Effector memory CD8-positive, alpha-beta T cell (primary cell): Measurements from ENCODE around the gene DEFB121.
"Not testable (repeated sequence)": the region's sequence is repeated elsewhere in the genome, so short reads cannot be mapped to it uniquely, and the experiment has no call there.

Experiments used
- ATAC-seq: fragments of 150-1000 bp; cut with Tn5 transposase; replicated peaks from 2 replicates; pipeline ENCODE4 v1.10.0; 2021; ENCODE audit warnings: mild to moderate bottlenecking, moderate library complexity
- DNase-seq, 3 experiments: peaks; one replicate each; pipeline ENCODE4 v3.0.0; 2021
- H3K27ac Mint-ChIP-seq, 2 donors: one replicate each; pipeline ENCODE4 v1.8.0; 2022; ENCODE audit warnings: mild to moderate bottlenecking in 2 of 2, mixed read lengths in 2 of 2, moderate library complexity in 2 of 2
- H3K27me3 Mint-ChIP-seq, 2 donors: one replicate each; pipeline ENCODE4 v1.8.0; 2022; ENCODE audit warnings: mixed read lengths in 2 of 2
- H3K36me3 Mint-ChIP-seq: one replicate; pipeline ENCODE4 v1.8.0; 2022; ENCODE audit warnings: mild to moderate bottlenecking, moderate library complexity, mixed read lengths; ENCODE audit not compliant: insufficient read depth
- H3K4me1 Mint-ChIP-seq, 2 donors: one replicate each; pipeline ENCODE4 v1.8.0; 2022; ENCODE audit warnings: low read depth in 2 of 2, mixed read lengths in 2 of 2
- H3K4me3 Mint-ChIP-seq, 2 donors: one replicate each; pipeline ENCODE4 v1.8.0; 2022; ENCODE audit warnings: mild to moderate bottlenecking in 2 of 2, mixed read lengths in 2 of 2, moderate library complexity in 2 of 2
- H3K9me3 Mint-ChIP-seq, 2 donors: one replicate each; pipeline ENCODE4 v1.8.0; 2022; ENCODE audit warnings: mixed read lengths in 2 of 2
- total RNA-seq, 9 experiments: gene quantifications; one replicate each; lab custom pipeline; 2026; lab: John Stamatoyannopoulos, UW

Gene DEFB121, protein sequence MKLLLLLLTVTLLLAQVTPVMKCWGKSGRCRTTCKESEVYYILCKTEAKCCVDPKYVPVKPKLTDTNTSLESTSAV
- total RNA-seq: 0 to 0.06 (median 0) reads per million in 9 experiments

DNA sequence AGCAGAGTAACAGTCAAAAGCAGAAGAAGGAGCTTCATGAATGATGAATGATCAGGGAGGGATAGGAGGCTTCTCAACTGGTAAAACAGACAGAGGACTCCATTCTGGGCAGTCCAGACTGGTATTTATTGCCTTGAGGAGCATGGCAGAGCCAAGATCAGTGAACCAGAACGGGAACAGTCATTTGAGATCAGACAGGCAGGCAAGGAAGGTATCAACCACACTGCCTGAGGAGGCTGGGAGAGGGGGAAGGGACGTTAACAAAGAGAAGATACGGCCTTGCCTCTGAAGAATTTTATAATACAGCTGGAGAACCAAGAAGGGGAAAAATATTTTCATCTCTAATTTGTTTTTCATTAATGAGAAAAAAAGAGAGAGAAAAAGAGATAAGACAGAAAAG, at the start of gene DEFB121:
Gene DEFB121, minus strand, starts transcription at position 101 of the 400 bp plus-strand sequence. Its CDS starts 63 bp downstream, at position 38.
- ATAC-seq: no peak
- no peak within 1 kb of the TSS for H3K27ac Mint-ChIP-seq
- peaks cover 7 to 11% of the 10 kb centered on the region in 2 donors for H3K27me3 Mint-ChIP-seq
- H3K36me3 Mint-ChIP-seq: peaks cover 2% of the 10 kb centered on the region
- no peak within 1 kb of the TSS for H3K4me3 Mint-ChIP-seq
- H3K4me1 Mint-ChIP-seq: no peaks in the 10 kb centered on the region
- no peaks in the 10 kb centered on the region for H3K9me3 Mint-ChIP-seq
- no peak for DNase-seq

- H3K27ac Mint-ChIP-seq: no peak overlapping the region
- H3K36me3 Mint-ChIP-seq: no peaks in the 10 kb centered on the region
- no peak overlapping the region for H3K4me3 Mint-ChIP-seq
- H3K4me1 Mint-ChIP-seq: no peaks in the 10 kb centered on the region
- H3K27me3 Mint-ChIP-seq: peaks cover 16 to 31% of the 10 kb centered on the region in 2 donors
- no peaks in the 10 kb centered on the region for H3K9me3 Mint-ChIP-seq
- DNase-seq (no peak), ATAC-seq (no peak)
Measured at GRCh38 chr20:31454361-31454760, 48.3 kb upstream of the DEFB121 start.

- DNase-seq: no peak
Measured at GRCh38 chr20:31452575-31452974, 46.6 kb upstream of the DEFB121 start.

DNA sequence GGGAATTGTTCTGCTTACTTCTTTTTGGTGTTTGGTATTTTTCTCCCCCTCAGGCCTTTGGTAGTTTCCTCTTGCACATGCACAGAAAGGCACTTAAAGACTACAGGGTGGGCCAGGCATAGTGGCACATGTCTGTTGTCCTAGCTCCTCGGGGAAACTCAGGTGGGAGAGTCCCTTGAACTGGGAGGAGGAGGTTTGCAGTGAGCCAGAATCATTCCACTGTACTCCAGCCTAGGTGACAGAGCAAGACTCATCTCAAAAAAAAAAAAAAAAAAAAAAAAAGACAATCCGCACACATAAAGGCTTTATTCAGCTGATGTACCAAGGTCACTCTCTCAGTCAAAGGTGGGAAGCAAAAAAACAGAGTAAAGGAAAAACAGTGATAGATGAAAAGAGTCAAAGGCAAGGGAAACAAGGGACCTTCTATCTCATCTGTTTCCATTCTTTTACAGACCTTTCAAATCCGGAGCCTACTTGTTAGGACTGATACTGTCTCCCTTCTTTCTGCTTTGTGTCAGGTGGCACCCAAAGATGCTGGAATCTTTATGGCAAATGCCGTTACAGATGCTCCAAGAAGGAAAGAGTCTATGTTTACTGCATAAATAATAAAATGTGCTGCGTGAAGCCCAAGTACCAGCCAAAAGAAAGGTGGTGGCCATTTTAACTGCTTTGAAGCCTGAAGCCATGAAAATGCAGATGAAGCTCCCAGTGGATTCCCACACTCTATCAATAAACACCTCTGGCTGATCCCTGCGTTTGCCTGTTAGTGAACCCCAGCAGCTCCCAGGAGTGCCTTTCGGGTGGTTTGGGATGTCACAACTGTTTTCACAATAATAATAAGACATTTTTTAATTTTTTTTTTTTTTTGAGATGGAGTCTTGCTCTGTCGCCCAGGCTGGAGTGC, 43.7 kb upstream of the DEFB121 start:
- no peak overlapping the region for H3K4me3 Mint-ChIP-seq
- no peak overlapping the region for H3K27ac Mint-ChIP-seq
- ATAC-seq (no peak), DNase-seq (no peak)
- no peaks in the 10 kb centered on the region for H3K36me3 Mint-ChIP-seq
- no peaks in the 10 kb centered on the region for H3K9me3 Mint-ChIP-seq
- peaks cover 13 to 20% of the 10 kb centered on the region in 2 donors for H3K27me3 Mint-ChIP-seq
- no peaks in the 10 kb centered on the region for H3K4me1 Mint-ChIP-seq

More at GRCh38 chr20:31452575-31452974, 46.6 kb upstream of the DEFB121 start:
- Mint-ChIP-seq H3K27ac (no peak overlapping the region), H3K27me3 (peaks cover 15 to 24% of the 10 kb centered on the region in 2 donors), H3K36me3 (no peaks in the 10 kb centered on the region), H3K9me3 (no peaks in the 10 kb centered on the region), H3K4me1 (no peaks in the 10 kb centered on the region), H3K4me3 (no peak overlapping the region)
- no peak for ATAC-seq

DNA sequence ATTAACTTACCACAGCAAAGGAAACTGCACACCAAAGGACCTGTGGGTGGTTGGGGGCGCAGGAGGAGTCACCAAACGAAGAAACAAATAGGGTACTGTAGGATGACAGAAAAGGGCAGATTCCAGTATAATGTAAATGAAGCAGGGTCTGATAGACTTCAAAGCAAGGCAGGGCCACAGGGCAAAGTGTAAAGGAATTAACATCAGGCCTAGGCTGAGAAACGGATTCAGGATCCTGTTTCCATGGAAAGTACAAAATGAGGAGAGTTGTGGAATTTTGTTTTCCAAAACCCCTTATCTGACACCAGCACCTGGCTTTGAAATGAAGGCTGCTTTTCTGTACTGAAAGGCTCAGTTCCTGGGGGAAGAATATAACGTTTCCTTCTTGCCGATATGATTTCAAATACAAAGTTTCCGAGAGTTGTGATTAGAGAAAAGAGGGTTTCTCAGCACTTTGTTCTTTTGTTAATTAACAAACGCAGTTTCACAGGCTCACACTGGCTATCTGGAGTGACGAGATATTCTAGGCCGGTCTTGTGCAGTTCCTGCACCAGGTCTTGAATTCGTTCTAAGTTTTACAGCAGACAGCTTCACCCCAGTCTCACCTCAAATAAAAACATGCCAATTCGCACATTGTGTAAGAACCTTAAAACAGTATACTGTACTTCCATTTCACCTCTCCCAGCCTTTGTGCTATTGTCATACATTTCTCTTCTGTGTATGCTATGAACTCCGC, 40.2 kb upstream of the DEFB121 start:
- ATAC-seq (no peak), DNase-seq (no peak)
- no peak overlapping the region for H3K4me3 Mint-ChIP-seq
- H3K36me3 Mint-ChIP-seq: no peaks in the 10 kb centered on the region
- peaks cover 0 to 15% of the 10 kb centered on the region in 2 donors for H3K27me3 Mint-ChIP-seq
- no peaks in the 10 kb centered on the region for H3K4me1 Mint-ChIP-seq
- no peak overlapping the region for H3K27ac Mint-ChIP-seq
- H3K9me3 Mint-ChIP-seq: no peaks in the 10 kb centered on the region

DNA sequence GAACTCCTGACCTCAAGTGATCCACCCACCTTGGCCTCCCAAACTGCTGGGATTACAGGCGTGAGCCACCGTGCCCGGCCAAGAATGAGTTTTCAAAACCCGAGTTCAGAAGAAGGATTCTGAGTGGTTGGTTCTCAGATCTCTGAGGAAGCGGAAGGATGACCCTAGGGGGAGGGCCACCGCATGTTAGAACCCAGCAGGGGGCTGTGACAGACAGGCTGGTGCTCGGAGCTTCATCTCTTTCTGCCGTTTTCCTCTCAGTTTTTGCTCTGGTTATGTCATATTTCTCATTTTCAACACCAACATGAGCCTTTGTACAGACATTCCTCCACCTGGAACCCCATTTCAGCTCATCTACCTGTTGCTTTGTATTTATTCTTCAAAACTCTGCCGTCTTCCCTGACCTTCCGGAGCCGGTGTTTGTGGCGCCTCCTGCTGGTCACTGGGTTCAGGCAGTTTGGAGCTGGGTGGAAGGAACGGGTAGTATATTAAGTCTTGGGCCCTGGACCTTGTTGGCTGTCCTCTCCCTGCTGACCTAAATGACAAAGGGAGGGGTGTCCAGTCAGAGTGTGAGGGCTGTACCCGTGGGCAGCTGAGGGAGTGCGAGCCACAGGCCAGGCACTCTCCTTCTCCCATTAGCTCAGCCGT, 34.1 kb upstream of the DEFB121 start, which contains the start of gene DEFB123:
Gene DEFB123, plus strand, starts transcription at position 621 of the 648 bp plus-strand sequence. CDS start 67 bp downstream, outside the sequence.
- Mint-ChIP-seq H3K27me3 (peaks cover 7 to 22% of the 10 kb centered on the region in 2 donors), H3K36me3 (no peaks in the 10 kb centered on the region), H3K9me3 (no peaks in the 10 kb centered on the region), H3K4me1 (no peaks in the 10 kb centered on the region), H3K4me3 (no peak within 1 kb of the TSS), H3K27ac (no peak within 1 kb of the TSS)
- DNase-seq: no peak
- ATAC-seq: no peak

GRCh38 chr20:31430568-31431115, 24.6 kb upstream of the DEFB121 start:
- Mint-ChIP-seq H3K27ac (no peak overlapping the region), H3K4me3 (no peak overlapping the region), H3K27me3 (peaks cover 29 to 31% of the 10 kb centered on the region in 2 donors), H3K4me1 (no peaks in the 10 kb centered on the region), H3K36me3 (no peaks in the 10 kb centered on the region), H3K9me3 (no peaks in the 10 kb centered on the region)
- ATAC-seq: no peak
- DNase-seq: no peak

DNA sequence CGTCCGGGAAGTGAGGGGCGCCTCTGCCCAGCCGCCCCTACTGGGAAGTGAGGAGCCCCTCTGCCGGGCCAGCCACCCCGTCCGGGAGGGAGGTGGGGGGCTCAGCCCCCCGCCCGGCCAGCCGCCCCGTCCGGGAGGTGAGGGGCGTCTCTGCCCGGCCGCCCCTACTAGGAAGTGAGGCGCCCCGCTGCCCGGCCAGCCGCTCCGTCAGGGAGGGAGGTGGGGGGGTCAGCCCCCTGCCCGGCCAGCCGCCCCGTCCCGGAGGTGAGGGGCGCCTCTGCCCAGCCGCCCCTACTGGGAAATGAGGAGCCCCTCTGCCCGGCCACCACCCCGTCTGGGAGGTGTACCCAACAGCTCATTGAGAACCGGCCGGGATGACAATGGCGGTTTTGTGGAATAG, 21.6 kb upstream of the DEFB121 start:
- not testable (repeated sequence) for H3K27ac Mint-ChIP-seq, H3K36me3 Mint-ChIP-seq, DNase-seq, ATAC-seq, H3K9me3 Mint-ChIP-seq, H3K4me1 Mint-ChIP-seq, H3K4me3 Mint-ChIP-seq
- peaks cover 11 to 24% of the 10 kb centered on the region in 2 donors for H3K27me3 Mint-ChIP-seq

DNA sequence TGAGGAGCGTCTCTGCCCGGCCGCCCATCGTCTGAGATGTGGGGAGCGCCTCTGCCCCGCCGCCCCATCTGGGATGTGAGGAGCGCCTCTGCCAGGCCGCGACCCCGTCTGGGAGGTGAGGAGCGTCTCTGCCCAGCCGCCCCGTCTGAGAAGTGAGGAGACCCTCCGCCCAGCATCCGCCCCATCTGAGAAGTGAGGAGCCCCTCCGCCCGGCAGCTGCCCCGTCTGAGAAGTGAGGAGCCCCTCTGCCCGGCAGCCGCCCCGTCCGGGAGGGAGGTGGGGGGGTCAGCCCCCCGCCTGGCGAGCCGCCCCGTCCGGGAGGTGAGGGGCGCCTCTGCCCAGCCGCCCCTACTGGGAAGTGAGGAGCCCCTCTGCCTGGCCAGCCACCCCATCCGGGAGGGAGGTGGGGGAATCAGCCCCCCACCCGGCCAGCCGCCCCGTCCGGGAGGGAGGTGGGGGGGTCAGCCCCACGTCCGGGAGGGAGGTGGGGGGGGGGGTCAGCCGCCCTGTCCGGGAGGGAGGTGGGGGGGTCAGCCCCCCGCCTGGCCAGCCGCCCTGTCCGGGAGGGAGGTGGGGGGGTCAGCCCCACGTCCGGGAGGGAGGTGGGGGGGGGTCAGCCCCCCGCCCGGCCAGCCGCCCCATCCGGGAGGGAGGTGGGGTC, 21.0 kb upstream of the DEFB121 start:
- not testable (repeated sequence) for ATAC-seq, DNase-seq, H3K4me1 Mint-ChIP-seq, H3K27ac Mint-ChIP-seq, H3K4me3 Mint-ChIP-seq, H3K36me3 Mint-ChIP-seq, H3K9me3 Mint-ChIP-seq
- peaks cover 7 to 19% of the 10 kb centered on the region in 2 donors for H3K27me3 Mint-ChIP-seq

- Mint-ChIP-seq H3K4me3 (no peak overlapping the region), H3K27me3 (peaks cover 7 to 17% of the 10 kb centered on the region in 2 donors), H3K36me3 (no peaks in the 10 kb centered on the region), H3K9me3 (no peaks in the 10 kb centered on the region), H3K4me1 (no peaks in the 10 kb centered on the region), H3K27ac (no peak overlapping the region)
- DNase-seq (no peak), ATAC-seq (no peak)
Measured at GRCh38 chr20:31425797-31426196, 19.8 kb upstream of the DEFB121 start.

DNA sequence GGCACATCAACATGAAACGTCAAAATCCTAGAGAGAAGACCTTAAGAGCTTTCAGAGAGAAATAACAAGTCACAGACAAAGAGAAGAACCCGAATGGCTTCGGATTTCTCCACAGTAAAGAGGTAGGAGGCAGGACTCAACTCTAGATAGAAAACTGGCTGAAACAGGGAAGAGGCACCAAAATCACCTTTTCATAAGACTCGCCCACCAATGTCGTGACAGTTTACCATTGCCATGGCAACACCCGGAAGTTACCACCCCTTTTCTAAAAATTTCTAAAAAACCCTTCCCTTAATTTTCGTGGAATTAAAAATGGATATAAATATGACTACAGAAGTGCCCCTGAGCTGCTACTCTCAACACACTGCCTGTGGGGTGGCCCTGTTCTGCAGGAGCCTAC, 12.3 kb upstream of the DEFB121 start:
- no peak for DNase-seq
- Mint-ChIP-seq H3K27ac (no peak overlapping the region), H3K9me3 (no peaks in the 10 kb centered on the region), H3K27me3 (peaks cover 14% of the 10 kb centered on the region in 2 donors), H3K4me1 (no peaks in the 10 kb centered on the region), H3K36me3 (no peaks in the 10 kb centered on the region), H3K4me3 (no peak overlapping the region)
- no peak for ATAC-seq

DNA sequence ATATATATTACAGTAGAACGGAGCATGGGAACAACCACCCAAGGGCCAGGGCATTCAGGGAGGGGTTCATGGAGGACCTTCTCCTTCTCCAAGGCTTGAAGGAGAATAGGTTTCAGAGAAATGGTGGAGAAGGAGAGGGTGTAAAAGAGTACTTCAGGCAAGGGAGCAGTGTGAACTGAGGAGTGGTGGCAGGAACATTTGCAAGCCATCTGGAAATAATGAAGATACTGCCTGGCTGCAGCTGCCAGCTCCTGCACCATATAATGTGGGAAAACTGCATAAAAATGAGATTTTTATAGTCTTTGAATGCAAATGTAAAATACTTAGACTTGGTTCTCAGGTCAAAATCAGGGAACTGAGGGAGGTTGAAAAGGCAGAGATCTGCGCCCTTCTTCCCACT, 9.6 kb upstream of the DEFB121 start:
- no peak overlapping the region for H3K27ac Mint-ChIP-seq
- peaks cover 14% of the 10 kb centered on the region in 2 donors for H3K27me3 Mint-ChIP-seq

More for the DNA sequence above, 9.6 kb upstream of the DEFB121 start:
- no peaks in the 10 kb centered on the region for H3K4me1 Mint-ChIP-seq
- no peaks in the 10 kb centered on the region for H3K9me3 Mint-ChIP-seq
- no peak overlapping the region for H3K4me3 Mint-ChIP-seq
- DNase-seq (no peak), ATAC-seq (no peak)
- H3K36me3 Mint-ChIP-seq: no peaks in the 10 kb centered on the region
